Body of pancreas (tissue), 4 donors: ENCODE data around the gene ESRRG.

Experiments used
- POLR2A ChIP-seq, 3 donors: fragments of 450-650 bp; IDR thresholded peaks; one replicate each; pipeline ENCODE4 v1.6.1; 2016; ENCODE audit warnings: antibody characterized with exemption in 3 of 3, mild to moderate bottlenecking in 2 of 3
- TF ChIP-seq, protein P1 (sequence below), 7 experiments: fragments of 450-650 bp in 4 of 7; fragments of 200-600 bp in 3 of 7; sonication (generic) in 3 of 7; IDR thresholded peaks; one replicate each; pipeline ENCODE4 v1.5.1; 2016 to 2019; ENCODE audit warnings: antibody characterized with exemption in 7 of 7

GRCh38 chr1:216740331-216740730, 17.1 kb upstream of the ESRRG start:
- TF ChIP-seq POLR2A (IDR thresholded peaks at IDR 0.05): no peak
- TF ChIP-seq, protein P1, sequence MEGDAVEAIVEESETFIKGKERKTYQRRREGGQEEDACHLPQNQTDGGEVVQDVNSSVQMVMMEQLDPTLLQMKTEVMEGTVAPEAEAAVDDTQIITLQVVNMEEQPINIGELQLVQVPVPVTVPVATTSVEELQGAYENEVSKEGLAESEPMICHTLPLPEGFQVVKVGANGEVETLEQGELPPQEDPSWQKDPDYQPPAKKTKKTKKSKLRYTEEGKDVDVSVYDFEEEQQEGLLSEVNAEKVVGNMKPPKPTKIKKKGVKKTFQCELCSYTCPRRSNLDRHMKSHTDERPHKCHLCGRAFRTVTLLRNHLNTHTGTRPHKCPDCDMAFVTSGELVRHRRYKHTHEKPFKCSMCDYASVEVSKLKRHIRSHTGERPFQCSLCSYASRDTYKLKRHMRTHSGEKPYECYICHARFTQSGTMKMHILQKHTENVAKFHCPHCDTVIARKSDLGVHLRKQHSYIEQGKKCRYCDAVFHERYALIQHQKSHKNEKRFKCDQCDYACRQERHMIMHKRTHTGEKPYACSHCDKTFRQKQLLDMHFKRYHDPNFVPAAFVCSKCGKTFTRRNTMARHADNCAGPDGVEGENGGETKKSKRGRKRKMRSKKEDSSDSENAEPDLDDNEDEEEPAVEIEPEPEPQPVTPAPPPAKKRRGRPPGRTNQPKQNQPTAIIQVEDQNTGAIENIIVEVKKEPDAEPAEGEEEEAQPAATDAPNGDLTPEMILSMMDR (IDR thresholded peaks at IDR 0.05): no peak
